MM.1S (cell line): ENCODE measurements around the gene CPLX3.

Experiments used
- DNase-seq: peaks from one replicate; pipeline ENCODE4 v3.0.0-alpha.2; 2015
- H2AFZ ChIP-seq: fragments of 300-600 bp; sonication (generic); 2 replicates; pipeline ENCODE4 v1.6.0; 2016; ENCODE audit warnings: antibody characterized with exemption, low read length
- H3F3A ChIP-seq: fragments of 300-600 bp; sonication (generic); 2 replicates; pipeline ENCODE4 v1.6.1; 2016; ENCODE audit warnings: mild to moderate bottlenecking, antibody characterized with exemption, low read length, moderate library complexity, mixed read lengths; ENCODE audit not compliant: insufficient read depth
- H3K27ac ChIP-seq: fragments of 300-600 bp; sonication (generic); 2 replicates; pipeline ENCODE4 v1.5.1; 2016; ENCODE audit warnings: mild to moderate bottlenecking, low read length
- H3K27me3 ChIP-seq: fragments of 300-600 bp; sonication (generic); replicated peaks from 2 replicates; pipeline ENCODE4 v1.6.0; 2016; ENCODE audit warnings: low read length; ENCODE audit not compliant: insufficient read depth
- H3K36me3 ChIP-seq: fragments of 300-600 bp; sonication (generic); replicated peaks from 2 replicates; pipeline ENCODE4 v1.6.1; 2016; ENCODE audit warnings: mild to moderate bottlenecking, low read length, mixed read lengths; ENCODE audit not compliant: insufficient read depth
- H3K4me1 ChIP-seq: fragments of 300-600 bp; sonication (generic); 2 replicates; pipeline ENCODE4 v1.6.1; 2016; ENCODE audit warnings: low read length, mixed read lengths
- H3K4me2 ChIP-seq: fragments of 300-600 bp; sonication (generic); 2 replicates; pipeline ENCODE4 v1.6.0; 2016; ENCODE audit warnings: low read depth, low read length
- H3K4me3 ChIP-seq: fragments of 300-600 bp; sonication (generic); 2 replicates; pipeline ENCODE4 v1.5.1; 2016; ENCODE audit warnings: low read length, mixed read lengths
- H3K79me2 ChIP-seq: fragments of 300-600 bp; sonication (generic); 2 replicates; pipeline ENCODE4 v1.6.1; 2016; ENCODE audit warnings: mixed run types, low read length, mixed read lengths
- H3K9ac ChIP-seq: fragments of 300-600 bp; sonication (generic); 2 replicates; pipeline ENCODE4 v1.6.1; 2016; ENCODE audit warnings: low read length, mixed read lengths
- H3K9me2 ChIP-seq: fragments of 300-600 bp; sonication (generic); replicated peaks from 2 replicates; pipeline ENCODE4 v1.6.1; 2016; ENCODE audit warnings: mild to moderate bottlenecking, low read length, mixed read lengths; ENCODE audit not compliant: insufficient read depth
- H3K9me3 ChIP-seq: fragments of 300-600 bp; sonication (generic); replicated peaks from 2 replicates; pipeline ENCODE4 v1.6.1; 2016; ENCODE audit warnings: mild to moderate bottlenecking, low read length, mixed read lengths; ENCODE audit not compliant: insufficient read depth
- H4K20me1 ChIP-seq: fragments of 300-600 bp; sonication (generic); 2 replicates; pipeline ENCODE4 v1.6.1; 2016; ENCODE audit warnings: mild to moderate bottlenecking, low read length, moderate library complexity, mixed read lengths; ENCODE audit not compliant: insufficient read depth
- CTCF ChIP-seq: fragments of 300-600 bp; sonication (generic); IDR thresholded peaks from 2 replicates; pipeline ENCODE4 v1.5.1; 2016; ENCODE audit warnings: antibody characterized with exemption, low read length, mixed read lengths
- EZH2 ChIP-seq: fragments of 300-600 bp; sonication (generic); optimal IDR thresholded peaks from 2 replicates; pipeline ENCODE3; 2017; ENCODE audit warnings: low read depth, mild to moderate bottlenecking, antibody characterized with exemption, low read length, mixed read lengths
- EZH2phosphoT487 ChIP-seq: fragments of 300-600 bp; sonication (generic); IDR thresholded peaks from 2 replicates; pipeline ENCODE4 v1.6.1; 2018; ENCODE audit warnings: antibody characterized with exemption, low read length

CPLX3 gene

GRCh38 chr15:74792227-74793016, 34.0 kb upstream of the CPLX3 start:
- Histone ChIP-seq H3K9ac (no peak overlapping the region), H3K79me2 (peaks cover 96% of the 10 kb centered on the region), H3K9me3 (no peaks in the 10 kb centered on the region), H3K4me1 (peaks cover 59% of the 10 kb centered on the region), H3K9me2 (no peaks in the 10 kb centered on the region), H2AFZ (no peak overlapping the region), H3K4me3 (no peak overlapping the region), H3F3A (peaks cover 52% of the 10 kb centered on the region), H3K27me3 (no peaks in the 10 kb centered on the region), H4K20me1 (peaks cover 25% of the 10 kb centered on the region), H3K36me3 (no peaks in the 10 kb centered on the region; the same call in 1 of the 2 replicates), H3K4me2 (0 out of 2 replicates have a peak overlapping the region, but pooled peaks have one; percentile 11), H3K27ac (peak overlapping the region; percentile 8; the same call in 1 of the 2 replicates)
- TF ChIP-seq EZH2 (no peak), EZH2phosphoT487 (no peak), CTCF (no peak)
- DNase-seq = no peak

GRCh38 chr15:74793135-74794028, 33.0 kb upstream of the CPLX3 start:
- DNase-seq = no peak
- Histone ChIP-seq H3F3A (peaks cover 52% of the 10 kb centered on the region), H3K4me1 (peaks cover 63% of the 10 kb centered on the region), H3K9ac (no peak overlapping the region), H2AFZ (no peak overlapping the region), H3K4me3 (no peak overlapping the region), H3K36me3 (no peaks in the 10 kb centered on the region; the same call in 1 of the 2 replicates), H4K20me1 (peaks cover 35% of the 10 kb centered on the region), H3K9me2 (no peaks in the 10 kb centered on the region), H3K79me2 (peaks cover 100% of the 10 kb centered on the region), H3K27ac (no peak overlapping the region; the same call in 1 of the 2 replicates), H3K27me3 (no peaks in the 10 kb centered on the region), H3K4me2 (no peak overlapping the region), H3K9me3 (no peaks in the 10 kb centered on the region)
- TF ChIP-seq CTCF = no peak
- no peak for TF ChIP-seq EZH2phosphoT487
- no peak for TF ChIP-seq EZH2

GRCh38 chr15:74794248-74794969, 32.0 kb upstream of the CPLX3 start:
- Histone ChIP-seq H3K4me2 (no peak overlapping the region), H3F3A (peaks cover 52% of the 10 kb centered on the region), H3K9me2 (no peaks in the 10 kb centered on the region), H3K4me1 (peaks cover 65% of the 10 kb centered on the region), H3K27ac (no peak overlapping the region), H3K4me3 (no peak overlapping the region), H3K79me2 (peaks cover 99% of the 10 kb centered on the region), H4K20me1 (peaks cover 35% of the 10 kb centered on the region), H3K9me3 (no peaks in the 10 kb centered on the region), H3K36me3 (no peaks in the 10 kb centered on the region; the same call in 1 of the 2 replicates), H3K9ac (no peak overlapping the region), H2AFZ (no peak overlapping the region), H3K27me3 (no peaks in the 10 kb centered on the region)
- TF ChIP-seq EZH2 (no peak), EZH2phosphoT487 (no peak), CTCF (no peak)
- DNase-seq = no peak
